ENCODE measurements around the gene TYW5.
"Not testable (repeated sequence)": the region's sequence is repeated elsewhere in the genome, so short reads cannot be mapped to it uniquely, and the experiment has no call there.

Gene TYW5

GRCh38 chr2:199914372-199914958, 40.8 kb downstream of the TYW5 start:
- no peak for DNase-seq (ENCODE audit: low spot score)

- DNase-seq (ENCODE audit: low spot score), result not testable (repeated sequence)
Observed at GRCh38 chr2:199912553-199913114, 42.7 kb downstream of the TYW5 start.

GRCh38 chr2:199911877-199912161, 43.5 kb downstream of the TYW5 start:
- no peak for DNase-seq (ENCODE audit: low spot score)

- DNase-seq (ENCODE audit: low spot score), result peak; percentile 91
Observed at GRCh38 chr2:199911052-199911876, 44.0 kb downstream of the TYW5 start, which contains the start of gene C2orf69. C2orf69 (plus strand) TSS chr2:199911293; CDS start chr2:199911439, 146 bp downstream.

- no peak for DNase-seq (ENCODE audit: low spot score)
Observed at GRCh38 chr2:199910338-199911051, 44.8 kb downstream of the TYW5 start.

GRCh38 chr2:199907008-199907714, 48.1 kb downstream of the TYW5 start:
- DNase-seq (ENCODE audit: low spot score), result no peak

- no peak for DNase-seq (ENCODE audit: low spot score)
Observed at GRCh38 chr2:199903111-199903510, 52.2 kb downstream of the TYW5 start.

GRCh38 chr2:199902486-199903110, 52.7 kb downstream of the TYW5 start:
- no peak for DNase-seq (ENCODE audit: low spot score)

GRCh38 chr2:199901942-199902341, 53.3 kb downstream of the TYW5 start:
- no peak for DNase-seq (ENCODE audit: low spot score)

GRCh38 chr2:199896617-199897016, 58.7 kb downstream of the TYW5 start:
- no peak for DNase-seq (ENCODE audit: low spot score)

- DNase-seq (ENCODE audit: low spot score), result no peak
Observed at GRCh38 chr2:199895406-199895805, 59.9 kb downstream of the TYW5 start.

GRCh38 chr2:199883474-199884212, 71.6 kb downstream of the TYW5 start:
- no peak for DNase-seq (ENCODE audit: low spot score)

- DNase-seq (ENCODE audit: low spot score), result no peak
Observed at GRCh38 chr2:199882667-199883066, 72.6 kb downstream of the TYW5 start.
